Stimulated activated naive CD4-positive, alpha-beta T cell (primary cell): ENCODE results near the gene FGFR3.

Experiments
- DNase-seq, 6 experiments: peaks; one replicate each; lab custom pipeline; 2025; lab: John Stamatoyannopoulos, UW

The FGFR3 gene

GRCh38 chr4:1770791-1771231 lies 22.3 kb upstream of the FGFR3 start:
- no peak for DNase-seq

DNA sequence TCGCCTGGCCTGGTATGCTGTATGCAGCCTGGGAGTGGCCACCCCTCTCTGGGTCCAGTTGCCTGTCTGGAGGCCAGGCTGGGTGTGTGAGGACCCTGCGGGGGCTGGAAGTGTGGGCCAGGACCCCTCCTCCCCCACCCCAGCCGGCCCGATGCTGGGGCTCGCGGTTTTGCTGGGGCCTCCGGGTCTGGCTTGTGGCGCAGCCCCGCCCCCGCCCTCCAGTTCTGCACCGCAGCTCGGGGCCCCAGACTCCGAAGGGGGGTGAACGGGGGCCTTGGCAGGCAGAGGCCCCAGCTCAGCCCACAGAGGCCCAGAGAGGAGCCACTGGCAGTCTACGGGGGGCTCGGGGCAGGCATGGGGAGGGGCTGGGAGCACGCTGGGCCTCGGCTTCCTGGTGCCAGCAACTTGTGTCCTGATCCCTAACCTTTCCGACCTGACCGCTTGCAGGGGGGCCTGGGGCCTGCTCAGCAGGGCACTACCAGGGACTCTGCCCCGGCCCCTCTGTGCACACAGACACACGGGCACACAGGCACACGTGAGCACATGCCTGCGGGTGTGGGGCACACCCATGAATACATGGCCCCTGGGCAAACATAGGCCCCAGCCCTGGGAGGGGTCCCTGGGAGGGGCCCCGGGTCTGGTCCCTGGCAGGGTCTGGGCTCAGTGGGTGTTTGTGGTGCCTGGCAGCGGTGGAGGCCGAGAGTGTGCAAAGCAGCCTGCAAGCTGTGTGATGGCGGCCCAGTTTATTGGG lies 21.4 kb upstream of the FGFR3 start:
- no peak for DNase-seq

GRCh38 chr4:1772853-1773538 lies 20.1 kb upstream of the FGFR3 start:
- DNase-seq, result no peak

DNA sequence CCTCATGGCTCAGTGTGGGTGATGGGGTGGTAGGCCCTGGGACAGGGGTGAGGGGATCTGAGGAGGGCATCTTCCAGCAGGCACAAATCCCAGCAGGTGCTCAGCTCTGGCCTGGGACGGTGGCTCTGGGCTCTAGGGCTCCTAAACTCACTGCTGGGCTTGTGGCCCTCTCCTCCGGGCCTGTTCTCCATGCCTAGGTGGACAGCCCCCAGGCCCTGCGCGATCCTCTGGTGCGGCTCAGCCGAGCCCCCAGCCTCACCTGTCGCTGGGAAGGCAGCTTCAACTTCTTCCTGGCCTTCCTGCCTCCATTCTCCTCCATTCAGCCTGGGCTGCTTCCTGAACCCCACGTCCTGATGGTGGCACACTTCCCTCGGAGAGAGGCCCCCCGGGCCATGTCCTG lies 19.3 kb upstream of the FGFR3 start:
- no peak for DNase-seq

GRCh38 chr4:1775731-1776500 lies 17.2 kb upstream of the FGFR3 start:
- no peak for DNase-seq

GRCh38 chr4:1776521-1777161 lies 16.5 kb upstream of the FGFR3 start:
- no peak for DNase-seq

DNA sequence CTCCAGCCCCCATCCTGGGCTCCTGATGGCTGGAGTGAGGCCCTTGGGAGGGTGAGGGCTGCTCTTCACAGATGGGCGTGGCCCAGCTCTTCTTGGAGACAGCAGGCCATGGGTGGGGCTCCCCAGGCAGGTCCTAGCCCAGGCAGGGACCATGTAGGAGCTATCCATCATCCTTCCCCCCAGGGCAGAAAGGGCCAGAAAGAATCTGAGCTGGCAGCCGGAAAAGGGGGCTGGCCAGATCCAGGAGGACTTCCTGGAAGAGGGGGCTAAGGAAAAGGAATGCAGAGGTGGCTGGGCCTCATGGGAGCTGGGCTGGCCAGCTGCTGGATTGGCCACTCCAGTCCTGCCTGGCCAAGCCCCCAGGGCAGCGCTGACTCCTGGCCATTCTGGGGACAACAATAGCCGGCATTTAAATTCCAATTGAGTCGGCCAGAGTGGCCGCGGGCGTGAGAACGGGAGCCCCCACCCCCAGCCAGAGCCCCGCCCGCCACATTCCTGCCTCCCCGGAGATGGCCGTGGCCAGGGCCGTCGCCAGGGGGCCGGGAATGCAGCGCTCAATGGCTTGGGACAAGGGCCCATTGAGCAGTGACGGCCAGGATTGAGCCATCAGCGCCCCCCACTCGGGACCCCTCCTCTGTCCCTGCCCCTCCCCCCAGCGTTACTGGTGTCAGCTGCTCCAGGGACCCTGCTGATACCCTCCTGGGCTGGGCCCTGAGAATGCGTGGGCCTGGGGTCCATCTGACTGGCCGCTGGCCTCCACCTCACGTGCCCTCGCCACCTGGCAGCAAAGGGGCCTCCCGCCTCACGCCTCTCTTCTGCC lies 15.1 kb upstream of the FGFR3 start:
- DNase-seq, result no peak

- no peak for DNase-seq
Observed at GRCh38 chr4:1778642-1779392, 14.3 kb upstream of the FGFR3 start.

DNA sequence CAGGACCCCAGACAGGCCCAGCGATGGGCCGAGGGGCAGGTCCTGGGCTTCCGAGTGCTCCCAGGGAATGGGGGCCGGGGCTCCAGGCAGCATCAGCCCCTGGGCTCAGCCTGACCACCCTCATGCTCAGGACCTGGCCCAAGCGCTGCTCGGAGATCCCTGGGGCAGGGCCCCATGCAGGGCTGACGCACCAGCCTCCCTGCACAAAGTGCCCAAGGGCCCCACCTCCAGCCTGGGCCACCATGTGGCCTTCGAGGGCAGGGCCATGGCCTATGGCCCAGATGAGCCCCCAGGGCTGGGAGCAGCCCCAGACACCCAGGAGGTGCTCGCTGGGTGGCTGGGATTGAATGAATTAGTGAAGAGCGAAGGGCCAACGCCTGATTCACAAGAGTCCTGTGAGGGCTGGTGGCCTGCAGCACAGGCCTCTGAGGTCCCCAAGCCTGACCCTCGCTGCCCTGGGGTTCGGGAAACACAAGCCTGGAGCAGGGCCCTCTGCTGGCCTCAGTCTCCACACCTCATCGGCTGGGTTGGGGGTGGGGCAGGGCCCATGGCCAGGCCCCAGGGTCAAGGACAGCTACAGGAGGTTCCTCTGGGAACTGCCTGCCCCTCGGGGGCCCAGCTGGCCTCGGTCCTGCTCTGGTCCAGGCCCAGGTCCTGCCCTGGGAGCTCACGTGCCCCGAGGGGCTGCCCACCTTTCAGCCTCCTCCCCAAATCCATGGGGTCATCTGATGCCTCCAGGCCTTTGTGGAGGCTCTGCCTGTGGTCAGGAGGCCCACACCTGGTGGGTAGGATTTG lies 13.3 kb upstream of the FGFR3 start:
- DNase-seq, result no peak

GRCh38 chr4:1780435-1780834 lies 12.7 kb upstream of the FGFR3 start:
- DNase-seq, result no peak

- no peak for DNase-seq
Observed at GRCh38 chr4:1783015-1783414, 10.1 kb upstream of the FGFR3 start.

- DNase-seq, result no peak
Observed at GRCh38 chr4:1783970-1784369, 9.1 kb upstream of the FGFR3 start.

DNA sequence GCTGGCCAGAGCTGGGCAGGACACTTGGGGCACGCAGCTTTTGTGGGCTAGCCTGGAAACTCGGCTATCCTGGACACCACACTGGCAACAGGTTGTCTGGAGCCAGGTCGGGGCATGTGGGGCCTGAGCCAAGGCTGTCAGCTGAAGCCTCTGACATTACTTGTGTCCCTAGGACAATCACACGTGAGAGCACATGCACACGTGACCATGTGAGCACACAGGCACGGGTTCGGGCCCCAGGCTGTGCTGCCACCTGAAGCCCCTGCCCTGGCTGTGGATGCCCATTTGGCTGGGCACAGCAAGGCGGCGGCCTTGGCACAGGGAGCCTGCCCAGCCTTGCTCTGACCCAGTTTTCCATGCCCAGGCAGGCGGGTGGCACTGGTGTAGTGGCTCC lies 8.7 kb upstream of the FGFR3 start:
- DNase-seq, result no peak

- no peak for DNase-seq
Observed at GRCh38 chr4:1784789-1785591, 8.1 kb upstream of the FGFR3 start.

GRCh38 chr4:1785592-1785991 lies 7.5 kb upstream of the FGFR3 start:
- no peak for DNase-seq

DNA sequence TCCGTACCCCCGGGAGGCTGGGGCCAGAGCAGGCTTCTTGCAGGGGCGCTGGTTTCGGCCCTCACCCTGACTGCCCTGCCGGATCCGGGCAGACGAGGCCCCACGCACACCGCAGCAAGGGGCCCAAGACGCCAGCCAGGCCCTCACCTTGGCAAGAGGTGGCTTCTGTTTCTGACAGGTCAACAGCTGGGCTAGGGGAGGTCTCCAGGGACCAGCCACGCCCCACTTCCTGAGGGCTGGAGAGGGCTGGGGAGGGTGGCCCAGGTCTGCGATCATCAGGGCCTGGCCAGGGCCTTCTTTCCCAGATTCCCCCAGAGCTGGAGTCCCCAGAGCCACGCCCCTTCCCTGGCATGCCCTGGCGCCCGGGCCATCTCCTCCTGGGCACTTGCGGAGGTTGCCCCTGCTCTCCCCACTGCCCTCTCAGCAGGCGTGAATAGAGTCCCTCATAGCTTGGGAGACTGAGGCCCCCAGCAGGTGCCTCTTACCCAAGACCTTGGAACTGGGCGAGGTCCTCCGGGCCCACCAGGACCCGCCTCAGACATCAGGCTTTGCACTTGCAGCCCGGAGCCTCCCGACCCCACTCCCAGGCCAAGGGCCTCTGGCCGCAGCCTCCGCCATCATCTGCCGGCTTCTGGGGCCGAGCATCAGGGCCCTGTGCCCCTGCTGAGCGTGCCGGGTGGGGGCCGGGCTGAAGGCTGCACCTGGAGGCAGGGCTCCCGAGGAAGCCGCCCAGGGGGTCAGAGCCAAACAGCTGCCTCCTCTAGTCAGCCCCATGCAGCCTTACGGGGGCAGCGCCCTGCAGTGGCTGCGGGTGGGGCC lies 6.3 kb upstream of the FGFR3 start:
- no peak for DNase-seq

- DNase-seq, result no peak
Observed at GRCh38 chr4:1787411-1788077, 5.5 kb upstream of the FGFR3 start.
